Measurements from ENCODE around the gene MCC. TPM values are rescaled to one million over a fixed set of nuclear protein-coding genes. Genes with fewer than 3 reads are reported as not detected.

The MCC gene
- total RNA-seq, 4 donors from 2014 or later, result 5.1 to 22.3 (median 13.0) TPM

DNA sequence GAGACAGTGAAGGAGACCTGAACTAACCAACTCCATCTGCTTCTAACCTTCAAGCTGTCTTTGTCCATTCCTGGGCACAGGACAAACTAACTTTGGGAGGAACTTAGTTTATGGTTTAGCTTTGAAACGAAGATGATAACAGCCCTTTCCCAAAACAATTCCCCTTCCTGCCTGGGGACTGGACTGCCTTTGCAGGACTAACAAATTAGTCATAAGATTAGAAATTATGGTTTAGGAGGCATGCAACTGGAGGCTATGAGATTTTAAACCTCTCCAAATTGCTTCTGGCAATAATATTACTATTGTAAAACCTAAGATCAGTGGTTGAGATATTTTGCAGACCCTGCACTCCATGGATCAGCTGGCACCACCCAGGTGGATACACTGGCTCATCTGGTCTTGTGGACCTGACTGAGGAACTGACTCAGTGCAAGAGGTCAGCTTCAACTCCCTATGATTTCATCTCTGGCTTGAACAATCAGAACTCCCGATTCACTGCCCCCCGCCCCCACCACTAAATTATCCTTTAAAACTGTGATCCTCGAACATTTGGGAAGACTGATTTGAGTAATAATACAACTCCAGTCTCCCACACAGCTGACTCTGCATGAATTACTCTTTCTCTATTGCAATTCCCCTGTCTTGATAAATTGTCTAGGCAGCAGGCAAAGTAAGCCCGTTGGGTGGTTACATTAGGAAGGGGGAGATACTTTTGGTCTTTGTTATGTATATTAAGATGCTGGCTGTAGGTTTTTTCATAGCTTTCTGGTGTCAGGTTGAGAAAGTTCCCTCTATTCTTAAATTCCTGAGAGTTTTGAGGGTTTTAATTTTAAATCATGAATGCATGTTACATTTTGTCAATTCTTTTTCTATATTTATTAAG is 266.7 kb downstream of the MCC start:
- H3K36me3 ChIP-seq, result no peaks in the 10 kb centered on the region
- no peak for DNase-seq
- no peaks in the 10 kb centered on the region for H3K9me3 ChIP-seq
- no peak overlapping the region for H3K4me3 ChIP-seq (replicated peaks in 1 of 3)
- no peak overlapping the region for H3K27ac ChIP-seq
- WGBS, 2 donors, result 83 to 84% methylated on average over 5 of the region's 5 CpGs
- TF ChIP-seq CTCF (IDR thresholded peaks at IDR 0.05), result no peak
- no peak for TF ChIP-seq POLR2A (IDR thresholded peaks at IDR 0.05)
- H3K27me3 ChIP-seq, result no peaks in the 10 kb centered on the region
- peaks cover 0 to 6% of the 10 kb centered on the region in 2 donors for H3K4me1 ChIP-seq
- intact Hi-C loops (cut with DNase I), result no loop called here

DNA sequence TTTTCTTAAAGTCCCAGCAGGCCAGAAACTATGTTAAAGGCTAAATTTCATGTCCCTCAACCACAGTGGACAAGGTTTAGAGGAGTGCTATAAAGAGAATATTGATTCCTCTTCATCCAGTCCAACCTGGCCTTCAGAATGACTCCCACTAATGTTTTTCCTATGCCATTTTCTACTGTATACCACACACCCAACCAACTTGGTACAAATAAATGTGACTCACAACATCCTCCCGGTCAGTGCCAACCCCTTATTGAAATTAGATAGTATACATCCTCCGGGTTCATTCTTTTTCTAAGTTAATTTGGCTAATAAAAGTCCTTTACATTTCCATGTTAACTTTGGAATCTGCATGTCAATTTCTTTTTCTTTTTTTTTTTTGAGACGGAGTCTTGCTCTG is 268.6 kb downstream of the MCC start:
- intact Hi-C loops (cut with DNase I), result loop anchor here (10.0 kb wide), 1 partner anchor 65 kb away; no protein-coding TSS in a partner anchor
- no peak for TF ChIP-seq POLR2A (IDR thresholded peaks at IDR 0.05)
- TF ChIP-seq CTCF (IDR thresholded peaks at IDR 0.05), result no peak
- Histone ChIP-seq H3K4me3 (replicated peaks in 1 of 3) (no peak overlapping the region), H3K27ac (no peak overlapping the region), H3K4me1 (peaks cover 0 to 6% of the 10 kb centered on the region in 2 donors), H3K36me3 (no peaks in the 10 kb centered on the region), H3K27me3 (no peaks in the 10 kb centered on the region), H3K9me3 (no peaks in the 10 kb centered on the region)
- DNase-seq, result no peak
- WGBS, 2 donors, result 93 to 95% methylated on average over 3 of the region's 3 CpGs

- H3K27ac ChIP-seq, result no peak overlapping the region
- H3K36me3 ChIP-seq, result no peaks in the 10 kb centered on the region
- no peaks in the 10 kb centered on the region for H3K9me3 ChIP-seq
- DNase-seq, result no peak
- 64 to 72% methylated on average over 7 of the region's 7 CpGs for WGBS, 2 donors
- no peaks in the 10 kb centered on the region for H3K27me3 ChIP-seq
- intact Hi-C loops (cut with DNase I), result loop anchor here (10.0 kb wide), 1 partner anchor 66 kb away; no protein-coding TSS in a partner anchor
- TF ChIP-seq CTCF (IDR thresholded peaks at IDR 0.05), result no peak
- TF ChIP-seq POLR2A (IDR thresholded peaks at IDR 0.05), result no peak
- peaks cover 0 to 2% of the 10 kb centered on the region in 2 donors for H3K4me1 ChIP-seq
- no peak overlapping the region for H3K4me3 ChIP-seq (replicated peaks in 1 of 3)
Measured at GRCh38 chr5:113218906-113219517, 269.2 kb downstream of the MCC start.

DNA sequence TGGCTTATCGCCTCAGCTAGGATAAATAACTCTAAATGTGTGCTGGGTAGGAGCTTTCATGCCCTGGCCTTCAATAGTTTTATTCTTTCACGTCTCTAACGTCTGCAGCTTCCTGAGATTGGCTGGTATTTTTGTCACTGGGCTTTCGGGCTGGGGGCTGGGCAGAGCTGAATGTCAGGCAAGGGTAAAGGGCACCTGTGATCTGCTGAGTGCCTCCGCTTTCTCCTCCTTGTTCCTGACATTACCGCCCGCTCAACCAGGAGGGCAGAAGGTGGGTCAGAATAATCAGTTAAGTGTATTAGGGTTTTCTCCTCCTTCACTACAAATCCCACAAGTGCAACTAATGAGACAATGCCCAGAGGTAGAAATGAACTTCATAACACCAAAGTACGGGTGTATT is 270.1 kb downstream of the MCC start:
- H3K9me3 ChIP-seq, result no peaks in the 10 kb centered on the region
- no peak overlapping the region for H3K27ac ChIP-seq
- H3K27me3 ChIP-seq, result no peaks in the 10 kb centered on the region
- DNase-seq, result no peak
- no peak overlapping the region for H3K4me3 ChIP-seq (replicated peaks in 1 of 3)
- no peak for TF ChIP-seq CTCF (IDR thresholded peaks at IDR 0.05)
- H3K36me3 ChIP-seq, result no peaks in the 10 kb centered on the region
- 79 to 82% methylated on average over 8 of the region's 8 CpGs for WGBS, 2 donors
- no peaks in the 10 kb centered on the region for H3K4me1 ChIP-seq
- intact Hi-C loops (cut with DNase I), result loop anchor here (10.0 kb wide), 1 partner anchor 67 kb away; no protein-coding TSS in a partner anchor

All from thyroid gland (tissue), 4 donors.